ENCODE data around the gene NAPA. TPM values are rescaled to one million over a fixed set of nuclear protein-coding genes. Genes with fewer than 3 reads are reported as not detected.

The NAPA gene
- total and polyA plus RNA-seq, 9 donors = 59.4 to 101 (median 95.0) TPM

DNA sequence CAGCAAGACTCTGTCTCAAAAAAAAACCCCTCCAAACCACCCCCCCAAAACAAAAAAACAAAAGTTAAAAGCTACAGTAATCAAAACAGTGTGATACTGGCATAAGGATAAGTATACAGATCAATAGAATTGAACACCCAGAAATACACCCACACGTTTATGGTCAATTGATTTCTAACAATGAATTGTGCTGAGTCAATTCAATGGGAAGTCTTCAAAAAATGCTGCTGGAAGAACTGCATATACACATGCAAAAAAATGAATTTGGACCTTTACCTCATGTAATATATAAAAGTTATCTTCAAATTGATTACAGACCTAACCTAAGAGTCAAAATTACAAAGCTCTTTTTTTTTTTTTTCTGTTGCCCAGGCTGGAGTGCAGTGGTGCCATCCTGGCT, 19.8 kb upstream of the NAPA start:
- DNase-seq = no peak
- no peaks in the 10 kb centered on the region for H3K9me3 ChIP-seq
- no peak overlapping the region for H3K4me3 ChIP-seq
- TF ChIP-seq, protein P1, sequence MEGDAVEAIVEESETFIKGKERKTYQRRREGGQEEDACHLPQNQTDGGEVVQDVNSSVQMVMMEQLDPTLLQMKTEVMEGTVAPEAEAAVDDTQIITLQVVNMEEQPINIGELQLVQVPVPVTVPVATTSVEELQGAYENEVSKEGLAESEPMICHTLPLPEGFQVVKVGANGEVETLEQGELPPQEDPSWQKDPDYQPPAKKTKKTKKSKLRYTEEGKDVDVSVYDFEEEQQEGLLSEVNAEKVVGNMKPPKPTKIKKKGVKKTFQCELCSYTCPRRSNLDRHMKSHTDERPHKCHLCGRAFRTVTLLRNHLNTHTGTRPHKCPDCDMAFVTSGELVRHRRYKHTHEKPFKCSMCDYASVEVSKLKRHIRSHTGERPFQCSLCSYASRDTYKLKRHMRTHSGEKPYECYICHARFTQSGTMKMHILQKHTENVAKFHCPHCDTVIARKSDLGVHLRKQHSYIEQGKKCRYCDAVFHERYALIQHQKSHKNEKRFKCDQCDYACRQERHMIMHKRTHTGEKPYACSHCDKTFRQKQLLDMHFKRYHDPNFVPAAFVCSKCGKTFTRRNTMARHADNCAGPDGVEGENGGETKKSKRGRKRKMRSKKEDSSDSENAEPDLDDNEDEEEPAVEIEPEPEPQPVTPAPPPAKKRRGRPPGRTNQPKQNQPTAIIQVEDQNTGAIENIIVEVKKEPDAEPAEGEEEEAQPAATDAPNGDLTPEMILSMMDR (IDR thresholded peaks at IDR 0.05) = no peak
- TF ChIP-seq POLR2A (IDR thresholded peaks at IDR 0.05) (no peak), EP300 (IDR thresholded peaks at IDR 0.05) (no peak)
- no peaks in the 10 kb centered on the region for H3K36me3 ChIP-seq
- intact Hi-C loops (cut with DNase I) = no loop called here
- H3K27me3 ChIP-seq = no peaks in the 10 kb centered on the region
- H3K4me1 ChIP-seq (ENCODE audit: insufficient read depth) = peaks cover 5% of the 10 kb centered on the region
- H3K27ac ChIP-seq = no peak overlapping the region
- 66 to 80% (median 69%) methylated on average over 1 of the region's 1 CpG for WGBS, 3 donors

DNA sequence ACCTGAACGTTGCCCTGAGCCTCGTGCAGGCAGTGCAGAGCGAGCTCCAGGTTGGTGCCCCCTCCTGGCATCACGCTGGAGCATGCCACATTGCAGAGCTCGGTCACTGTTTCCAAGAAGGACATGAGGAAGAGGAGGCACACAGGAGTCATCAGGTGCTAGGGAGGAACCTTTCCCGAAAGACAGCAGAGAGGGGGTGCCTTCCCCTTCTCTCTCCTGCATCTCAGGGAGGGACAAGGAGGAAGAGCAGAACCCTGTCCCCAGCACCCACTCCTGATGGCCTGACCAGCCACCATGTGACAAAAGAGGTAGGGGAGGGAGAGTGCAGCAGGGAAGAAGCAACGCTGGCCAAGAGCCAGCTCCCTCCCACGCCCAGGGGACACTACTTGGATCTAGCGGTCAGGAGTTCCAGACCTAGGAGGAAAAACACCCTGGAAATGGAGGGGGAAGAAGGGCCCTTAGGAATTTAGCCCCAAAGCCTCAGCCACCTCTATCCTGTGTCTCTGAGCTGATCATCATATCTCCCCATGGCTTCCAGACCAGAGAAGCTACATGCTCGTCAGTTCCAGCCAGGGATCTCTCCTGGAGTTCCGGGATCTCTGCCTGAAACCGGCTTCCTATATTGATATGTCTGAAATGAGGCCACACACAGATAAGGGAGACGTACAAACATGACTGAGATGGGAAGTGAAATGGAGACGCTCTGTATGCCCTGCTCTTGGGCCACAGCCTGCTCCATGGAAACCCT, 17.0 kb upstream of the NAPA start:
- no peaks in the 10 kb centered on the region for H3K27me3 ChIP-seq
- intact Hi-C loops (cut with DNase I) = no loop called here
- H3K27ac ChIP-seq = no peak overlapping the region
- no peaks in the 10 kb centered on the region for H3K36me3 ChIP-seq
- no peak for DNase-seq
- peaks cover 5% of the 10 kb centered on the region for H3K4me1 ChIP-seq (ENCODE audit: insufficient read depth)
- H3K9me3 ChIP-seq = no peaks in the 10 kb centered on the region
- TF ChIP-seq, protein P1 (IDR thresholded peaks at IDR 0.05) = no peak
- TF ChIP-seq POLR2A (IDR thresholded peaks at IDR 0.05) (no peak), EP300 (IDR thresholded peaks at IDR 0.05) (no peak)
- no peak overlapping the region for H3K4me3 ChIP-seq
- WGBS, 3 donors = 25 to 39% (median 29%) methylated on average over 14 of the region's 14 CpGs

DNA sequence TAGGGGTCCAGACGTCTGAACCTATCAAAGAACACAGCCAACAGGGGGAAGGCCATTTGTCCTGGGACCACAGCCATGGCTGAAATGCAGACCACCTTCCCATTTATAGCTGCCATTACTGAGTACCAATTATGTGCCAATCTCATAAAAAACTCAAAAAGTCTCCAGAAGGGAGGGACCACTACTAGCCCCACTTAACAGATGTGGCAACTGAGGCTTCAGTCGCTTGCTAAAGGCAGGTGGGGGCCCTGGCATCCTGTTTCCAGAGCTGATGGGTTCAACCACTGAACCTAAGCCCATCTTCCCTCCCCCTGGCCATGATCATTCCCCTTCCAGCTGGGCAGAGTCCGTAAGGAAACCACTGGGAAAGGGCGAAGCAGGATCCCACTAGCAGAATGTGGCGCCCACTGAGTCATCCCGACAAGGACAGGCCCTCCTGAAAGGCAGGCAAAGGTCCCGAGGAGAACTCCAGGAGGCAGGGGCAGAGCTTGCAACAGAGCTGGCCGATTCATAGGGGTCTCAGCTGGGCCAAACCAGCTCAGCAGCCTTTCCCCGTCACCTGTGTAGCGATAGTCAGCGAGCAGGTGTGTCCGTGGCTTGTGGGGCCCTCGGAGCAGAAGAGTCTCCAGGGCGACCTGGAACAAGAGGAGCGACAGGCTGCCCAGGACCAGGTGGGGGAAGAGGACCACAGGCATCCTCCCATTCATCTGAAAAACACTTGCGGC, 14.3 kb upstream of the NAPA start:
- no peak for TF ChIP-seq EP300 (IDR thresholded peaks at IDR 0.05)
- no peak for TF ChIP-seq POLR2A (IDR thresholded peaks at IDR 0.05)
- TF ChIP-seq, protein P1 (IDR thresholded peaks at IDR 0.05) = no peak
- Histone ChIP-seq H3K27ac (no peak overlapping the region), H3K4me1 (ENCODE audit: insufficient read depth) (peaks cover 5% of the 10 kb centered on the region), H3K9me3 (no peaks in the 10 kb centered on the region), H3K27me3 (no peaks in the 10 kb centered on the region), H3K36me3 (no peaks in the 10 kb centered on the region), H3K4me3 (no peak overlapping the region)
- 86 to 89% (median 87%) methylated on average over 16 of the region's 16 CpGs for WGBS, 3 donors
- intact Hi-C loops (cut with DNase I) = loop anchor here in 1 of 4 donors (10.0 kb wide), 2 partner anchors 166 to 256 kb away; no protein-coding TSS in a partner anchor
- no peak for DNase-seq

DNA sequence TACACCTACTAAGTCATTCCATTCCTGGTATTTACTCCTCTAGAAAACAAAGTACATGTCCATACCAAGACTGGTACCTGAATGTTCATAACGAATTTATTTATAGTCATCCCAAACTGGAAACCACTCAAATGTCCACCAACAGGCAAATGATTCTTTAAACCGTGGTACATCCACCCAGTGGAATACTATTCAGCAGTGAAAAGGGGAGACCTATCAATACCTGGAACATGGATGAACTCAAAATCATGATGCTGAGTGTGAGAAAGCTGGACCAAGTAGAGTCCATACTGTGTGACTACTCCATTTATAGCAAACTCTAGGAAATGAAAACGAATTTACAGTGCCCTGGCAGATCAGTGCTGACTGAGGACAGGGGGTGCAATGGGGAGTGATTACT, 11.9 kb upstream of the NAPA start:
- Histone ChIP-seq H3K4me3 (no peak overlapping the region), H3K27ac (no peak overlapping the region), H3K4me1 (ENCODE audit: insufficient read depth) (peaks cover 4% of the 10 kb centered on the region), H3K27me3 (no peaks in the 10 kb centered on the region), H3K9me3 (no peaks in the 10 kb centered on the region), H3K36me3 (no peaks in the 10 kb centered on the region)
- intact Hi-C loops (cut with DNase I) = loop anchor here in 1 of 4 donors (10.0 kb wide), 2 partner anchors 168 to 258 kb away; no protein-coding TSS in a partner anchor
- DNase-seq = no peak
- TF ChIP-seq EP300 (IDR thresholded peaks at IDR 0.05) (no peak), POLR2A (IDR thresholded peaks at IDR 0.05) (no peak)
- TF ChIP-seq, protein P1 (IDR thresholded peaks at IDR 0.05) = no peak
- 80 to 90% (median 87%) methylated on average over 3 of the region's 3 CpGs for WGBS, 3 donors

Data from ovary (tissue), 9 donors.